ENCODE measurements around the gene CTTN.

The CTTN gene

GRCh38 chr11:70460111-70460510 is 61.8 kb downstream of the CTTN start:
- peaks cover 30% of the 10 kb centered on the region for H3K27me3 Mint-ChIP-seq
- H3K9me3 Mint-ChIP-seq, result no peaks in the 10 kb centered on the region
- no peaks in the 10 kb centered on the region for H3K36me3 Mint-ChIP-seq (ENCODE audit: low read depth)
- no peak overlapping the region for H3K27ac Mint-ChIP-seq
- H3K4me3 Mint-ChIP-seq, result no peak overlapping the region
- H3K4me1 Mint-ChIP-seq (ENCODE audit: low read depth), result peaks cover under 1% of the 10 kb centered on the region

GRCh38 chr11:70460964-70461363 is 62.6 kb downstream of the CTTN start:
- H3K27me3 Mint-ChIP-seq, result peaks cover 34% of the 10 kb centered on the region
- peaks cover 4% of the 10 kb centered on the region for H3K4me1 Mint-ChIP-seq (ENCODE audit: low read depth)
- H3K9me3 Mint-ChIP-seq, result no peaks in the 10 kb centered on the region
- H3K27ac Mint-ChIP-seq, result no peak overlapping the region
- no peak overlapping the region for H3K4me3 Mint-ChIP-seq
- no peaks in the 10 kb centered on the region for H3K36me3 Mint-ChIP-seq (ENCODE audit: low read depth)

GRCh38 chr11:70462818-70463477 is 64.6 kb downstream of the CTTN start:
- Mint-ChIP-seq H3K27me3 (peaks cover 29% of the 10 kb centered on the region), H3K9me3 (no peaks in the 10 kb centered on the region)

GRCh38 chr11:70463478-70464255 is 65.3 kb downstream of the CTTN start:
- peaks cover 4% of the 10 kb centered on the region for H3K4me1 Mint-ChIP-seq (ENCODE audit: low read depth)
- H3K4me3 Mint-ChIP-seq, result no peak overlapping the region
- H3K36me3 Mint-ChIP-seq (ENCODE audit: low read depth), result no peaks in the 10 kb centered on the region

More at GRCh38 chr11:70462818-70463477, 64.6 kb downstream of the CTTN start:
- no peaks in the 10 kb centered on the region for H3K36me3 Mint-ChIP-seq (ENCODE audit: low read depth)
- peaks cover 4% of the 10 kb centered on the region for H3K4me1 Mint-ChIP-seq (ENCODE audit: low read depth)
- H3K4me3 Mint-ChIP-seq, result no peak overlapping the region
- H3K27ac Mint-ChIP-seq, result no peak overlapping the region

GRCh38 chr11:70464509-70465361 is 66.4 kb downstream of the CTTN start:
- no peak overlapping the region for H3K4me3 Mint-ChIP-seq
- H3K36me3 Mint-ChIP-seq (ENCODE audit: low read depth), result no peaks in the 10 kb centered on the region
- no peaks in the 10 kb centered on the region for H3K9me3 Mint-ChIP-seq
- peak overlapping the region; percentile 58 for H3K27ac Mint-ChIP-seq
- peaks cover 23% of the 10 kb centered on the region for H3K27me3 Mint-ChIP-seq
- peaks cover 4% of the 10 kb centered on the region for H3K4me1 Mint-ChIP-seq (ENCODE audit: low read depth)

More at GRCh38 chr11:70463478-70464255, 65.3 kb downstream of the CTTN start:
- H3K27me3 Mint-ChIP-seq, result peaks cover 29% of the 10 kb centered on the region
- H3K9me3 Mint-ChIP-seq, result no peaks in the 10 kb centered on the region
- H3K27ac Mint-ChIP-seq, result no peak overlapping the region

- Mint-ChIP-seq H3K27me3 (peaks cover 25% of the 10 kb centered on the region), H3K9me3 (no peaks in the 10 kb centered on the region), H3K36me3 (ENCODE audit: low read depth) (no peaks in the 10 kb centered on the region), H3K4me3 (no peak overlapping the region), H3K27ac (no peak overlapping the region), H3K4me1 (ENCODE audit: low read depth) (peaks cover 8% of the 10 kb centered on the region)
Measured at GRCh38 chr11:70466154-70466553, 67.8 kb downstream of the CTTN start.

- H3K4me3 Mint-ChIP-seq, result no peak overlapping the region
- peaks cover 8% of the 10 kb centered on the region for H3K4me1 Mint-ChIP-seq (ENCODE audit: low read depth)
- H3K36me3 Mint-ChIP-seq (ENCODE audit: low read depth), result no peaks in the 10 kb centered on the region
- H3K27ac Mint-ChIP-seq, result no peak overlapping the region
- peaks cover 21% of the 10 kb centered on the region for H3K27me3 Mint-ChIP-seq
- no peaks in the 10 kb centered on the region for H3K9me3 Mint-ChIP-seq
Measured at GRCh38 chr11:70466596-70466995, 68.3 kb downstream of the CTTN start.

GRCh38 chr11:70467201-70468085 is 69.1 kb downstream of the CTTN start:
- H3K9me3 Mint-ChIP-seq, result no peaks in the 10 kb centered on the region
- H3K27me3 Mint-ChIP-seq, result peaks cover 16% of the 10 kb centered on the region
- no peak overlapping the region for H3K4me3 Mint-ChIP-seq

GRCh38 chr11:70468256-70469195 is 70.2 kb downstream of the CTTN start:
- no peaks in the 10 kb centered on the region for H3K9me3 Mint-ChIP-seq
- peaks cover 8% of the 10 kb centered on the region for H3K4me1 Mint-ChIP-seq (ENCODE audit: low read depth)
- H3K27me3 Mint-ChIP-seq, result peaks cover 16% of the 10 kb centered on the region
- no peaks in the 10 kb centered on the region for H3K36me3 Mint-ChIP-seq (ENCODE audit: low read depth)
- no peak overlapping the region for H3K27ac Mint-ChIP-seq
- H3K4me3 Mint-ChIP-seq, result no peak overlapping the region

More at GRCh38 chr11:70467201-70468085, 69.1 kb downstream of the CTTN start:
- no peak overlapping the region for H3K27ac Mint-ChIP-seq
- H3K4me1 Mint-ChIP-seq (ENCODE audit: low read depth), result peaks cover 8% of the 10 kb centered on the region
- H3K36me3 Mint-ChIP-seq (ENCODE audit: low read depth), result no peaks in the 10 kb centered on the region

GRCh38 chr11:70470127-70470526 is 71.8 kb downstream of the CTTN start:
- H3K4me3 Mint-ChIP-seq, result no peak overlapping the region
- H3K27me3 Mint-ChIP-seq, result peaks cover 12% of the 10 kb centered on the region

GRCh38 chr11:70471254-70471653 is 72.9 kb downstream of the CTTN start:
- Mint-ChIP-seq H3K27ac (no peak overlapping the region), H3K36me3 (ENCODE audit: low read depth) (no peaks in the 10 kb centered on the region), H3K4me1 (ENCODE audit: low read depth) (peaks cover 4% of the 10 kb centered on the region), H3K27me3 (peaks cover 8% of the 10 kb centered on the region), H3K4me3 (no peak overlapping the region), H3K9me3 (no peaks in the 10 kb centered on the region)

More at GRCh38 chr11:70470127-70470526, 71.8 kb downstream of the CTTN start:
- H3K27ac Mint-ChIP-seq, result no peak overlapping the region
- no peaks in the 10 kb centered on the region for H3K36me3 Mint-ChIP-seq (ENCODE audit: low read depth)
- H3K4me1 Mint-ChIP-seq (ENCODE audit: low read depth), result peaks cover 8% of the 10 kb centered on the region
- no peaks in the 10 kb centered on the region for H3K9me3 Mint-ChIP-seq

GRCh38 chr11:70472240-70472639 is 73.9 kb downstream of the CTTN start:
- H3K4me3 Mint-ChIP-seq, result no peak overlapping the region
- peaks cover 4% of the 10 kb centered on the region for H3K4me1 Mint-ChIP-seq (ENCODE audit: low read depth)
- H3K27me3 Mint-ChIP-seq, result peaks cover 8% of the 10 kb centered on the region
- no peaks in the 10 kb centered on the region for H3K36me3 Mint-ChIP-seq (ENCODE audit: low read depth)
- H3K27ac Mint-ChIP-seq, result no peak overlapping the region
- H3K9me3 Mint-ChIP-seq, result no peaks in the 10 kb centered on the region

GRCh38 chr11:70473186-70473872 is 75.0 kb downstream of the CTTN start:
- Mint-ChIP-seq H3K27ac (no peak overlapping the region), H3K36me3 (ENCODE audit: low read depth) (no peaks in the 10 kb centered on the region), H3K27me3 (peaks cover 8% of the 10 kb centered on the region), H3K4me3 (no peak overlapping the region), H3K4me1 (ENCODE audit: low read depth) (peaks cover 4% of the 10 kb centered on the region), H3K9me3 (no peaks in the 10 kb centered on the region)
